A673 (cell line): ENCODE data around the gene ALX4. TPM values are rescaled to one million over a fixed set of nuclear protein-coding genes. Genes with fewer than 3 reads are reported as not detected.

Source experiments
- BruUV-seq: library from RNA; stranded (reverse); fragments of 400-500 nt; replicated peaks from 2 replicates; lab custom pipeline; 2021; lab: Mats Ljungman, UMichigan
- CTCF ChIA-PET: fragments of 300-600 bp; sonication (Branson Sonifier 250); formaldehyde crosslinking; loops from one replicate; lab custom pipeline; 2022; ENCODE audit warnings: antibody characterized with exemption; lab: Charles Lee
- POLR2A ChIA-PET: fragments of 300-600 bp; sonication (Branson Sonifier 250); formaldehyde crosslinking; loops from one replicate; lab custom pipeline; 2022; ENCODE audit warnings: antibody characterized with exemption; ENCODE audit not compliant: low non-redundant PET; lab: Charles Lee
- DNase-seq: peaks from one replicate; pipeline ENCODE4 v3.0.0-alpha.2; 2015; ENCODE audit warnings: low spot score
- H3K27ac ChIP-seq: fragments of 200-600 bp; sonication (generic); 2 replicates; pipeline ENCODE4 v1.5.1; 2016; ENCODE audit warnings: mixed run types, low read depth, mild to moderate bottlenecking, mixed read lengths, antibody characterized with exemption, low read length; ENCODE audit not compliant: poor library complexity, severe bottlenecking
- H3K27me3 ChIP-seq: fragments of 200-600 bp; sonication (generic); replicated peaks from 2 replicates; pipeline ENCODE4 v1.6.1; 2017; ENCODE audit warnings: mixed run types, low read depth, mild to moderate bottlenecking, mixed read lengths, antibody characterized with exemption, low read length; ENCODE audit not compliant: insufficient read depth, poor library complexity
- H3K36me3 ChIP-seq: fragments of 200-600 bp; sonication (generic); 2 replicates; pipeline ENCODE4 v1.6.1; 2016; ENCODE audit warnings: mixed run types, mild to moderate bottlenecking, mixed read lengths, antibody characterized with exemption, low read length; ENCODE audit not compliant: insufficient read depth, poor library complexity, severe bottlenecking
- H3K4me1 ChIP-seq: fragments of 200-600 bp; sonication (generic); 2 replicates; pipeline ENCODE4 v1.6.1; 2017; ENCODE audit warnings: mixed run types, mild to moderate bottlenecking, mixed read lengths, antibody characterized with exemption, low read length; ENCODE audit not compliant: insufficient read depth, poor library complexity, severe bottlenecking
- H3K4me3 ChIP-seq: fragments of 200-600 bp; sonication (generic); 2 replicates; pipeline ENCODE4 v1.5.1; 2016; ENCODE audit warnings: low read depth, mixed run types, mild to moderate bottlenecking, mixed read lengths, low read length; ENCODE audit not compliant: poor library complexity, severe bottlenecking
- H3K9me3 ChIP-seq: fragments of 200-600 bp; sonication (generic); 2 replicates; pipeline ENCODE4 v1.6.1; 2016; ENCODE audit warnings: mixed run types, low read depth, mild to moderate bottlenecking, mixed read lengths, antibody characterized with exemption, low read length; ENCODE audit not compliant: poor library complexity, severe bottlenecking
- EZH2 ChIP-seq: fragments of 200-600 bp; sonication (generic); IDR thresholded peaks from 2 replicates; pipeline ENCODE4 v1.6.1; 2017; ENCODE audit warnings: borderline replicate concordance, low read depth, mild to moderate bottlenecking, mixed read lengths, antibody characterized with exemption, low read length; ENCODE audit not compliant: poor library complexity, severe bottlenecking
- intact Hi-C: fragments of 100-400 bp; cut with micrococcal nuclease; formaldehyde crosslinking; loops from one replicate; pipeline ENCODE4 v1.10.0; 2022; ENCODE audit not compliant: unreplicated experiment
- total RNA-seq: library from RNA; stranded (reverse); gene quantifications from 2 replicates; pipeline ENCODE4 v1.2.3, GENCODE V29; 2021
- TF ChIP-seq, protein P1 (sequence below): fragments of 300-800, 200-600 bp; sonication (generic); conservative IDR thresholded peaks from 2 replicates; pipeline ENCODE4 v1.5.1; 2017; ENCODE audit warnings: low read depth, mild to moderate bottlenecking, antibody characterized with exemption, low read length, moderate library complexity, mixed read lengths

ALX4 gene
- total RNA-seq, 1 experiment from 2014 or later, result 135 TPM

DNA sequence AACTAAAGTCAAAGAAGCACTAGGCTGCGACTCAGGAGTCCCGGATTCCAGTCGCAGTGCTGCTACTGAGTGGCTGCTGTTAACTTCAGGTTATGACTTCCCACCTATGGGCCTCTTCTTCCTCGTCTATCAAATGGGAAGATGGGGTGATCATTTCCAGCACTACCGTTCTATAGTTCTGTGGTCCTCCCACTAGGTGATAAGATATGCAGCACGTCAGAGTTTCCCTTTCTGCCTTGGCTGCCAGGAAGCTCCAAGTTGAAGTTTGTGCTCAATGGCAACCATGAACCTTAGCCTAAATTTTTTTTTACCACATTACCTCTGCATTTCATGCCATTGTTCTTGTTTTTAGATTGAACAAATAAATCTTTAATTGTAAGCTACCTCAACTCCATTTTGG, 38.7 kb downstream of the ALX4 start:
- H3K27me3 ChIP-seq, result no peaks in the 10 kb centered on the region
- no peak overlapping the region for H3K4me3 ChIP-seq
- H3K9me3 ChIP-seq, result no peaks in the 10 kb centered on the region
- POLR2A ChIA-PET, result no interaction called here
- CTCF ChIA-PET, result no interaction called here
- no peak for TF ChIP-seq EZH2
- TF ChIP-seq, protein P1, sequence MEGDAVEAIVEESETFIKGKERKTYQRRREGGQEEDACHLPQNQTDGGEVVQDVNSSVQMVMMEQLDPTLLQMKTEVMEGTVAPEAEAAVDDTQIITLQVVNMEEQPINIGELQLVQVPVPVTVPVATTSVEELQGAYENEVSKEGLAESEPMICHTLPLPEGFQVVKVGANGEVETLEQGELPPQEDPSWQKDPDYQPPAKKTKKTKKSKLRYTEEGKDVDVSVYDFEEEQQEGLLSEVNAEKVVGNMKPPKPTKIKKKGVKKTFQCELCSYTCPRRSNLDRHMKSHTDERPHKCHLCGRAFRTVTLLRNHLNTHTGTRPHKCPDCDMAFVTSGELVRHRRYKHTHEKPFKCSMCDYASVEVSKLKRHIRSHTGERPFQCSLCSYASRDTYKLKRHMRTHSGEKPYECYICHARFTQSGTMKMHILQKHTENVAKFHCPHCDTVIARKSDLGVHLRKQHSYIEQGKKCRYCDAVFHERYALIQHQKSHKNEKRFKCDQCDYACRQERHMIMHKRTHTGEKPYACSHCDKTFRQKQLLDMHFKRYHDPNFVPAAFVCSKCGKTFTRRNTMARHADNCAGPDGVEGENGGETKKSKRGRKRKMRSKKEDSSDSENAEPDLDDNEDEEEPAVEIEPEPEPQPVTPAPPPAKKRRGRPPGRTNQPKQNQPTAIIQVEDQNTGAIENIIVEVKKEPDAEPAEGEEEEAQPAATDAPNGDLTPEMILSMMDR, result no peak
- peak overlapping the region; percentile 31 for H3K27ac ChIP-seq
- H3K4me1 ChIP-seq, result no peaks in the 10 kb centered on the region
- peaks cover 99% of the 10 kb centered on the region for H3K36me3 ChIP-seq
- no peak for DNase-seq
- intact Hi-C loops, result no loop called here
- BruUV-seq, result no TSS peak

GRCh38 chr11:44270403-44271273, 39.3 kb downstream of the ALX4 start:
- CTCF ChIA-PET, result interaction anchor here (1.4 kb wide), 1 partner anchor 137 kb away, joined by 3 read pairs; no protein-coding TSS in a partner anchor
- no TSS peak for BruUV-seq
- no peak for TF ChIP-seq EZH2
- TF ChIP-seq, protein P1, result no peak
- DNase-seq, result no peak
- no peaks in the 10 kb centered on the region for H3K9me3 ChIP-seq
- intact Hi-C loops, result no loop called here
- H3K36me3 ChIP-seq, result peaks cover 99% of the 10 kb centered on the region
- H3K4me3 ChIP-seq, result no peak overlapping the region
- no peaks in the 10 kb centered on the region for H3K4me1 ChIP-seq
- H3K27me3 ChIP-seq, result no peaks in the 10 kb centered on the region
- POLR2A ChIA-PET, result no interaction called here
- H3K27ac ChIP-seq, result peak overlapping the region; percentile 31

DNA sequence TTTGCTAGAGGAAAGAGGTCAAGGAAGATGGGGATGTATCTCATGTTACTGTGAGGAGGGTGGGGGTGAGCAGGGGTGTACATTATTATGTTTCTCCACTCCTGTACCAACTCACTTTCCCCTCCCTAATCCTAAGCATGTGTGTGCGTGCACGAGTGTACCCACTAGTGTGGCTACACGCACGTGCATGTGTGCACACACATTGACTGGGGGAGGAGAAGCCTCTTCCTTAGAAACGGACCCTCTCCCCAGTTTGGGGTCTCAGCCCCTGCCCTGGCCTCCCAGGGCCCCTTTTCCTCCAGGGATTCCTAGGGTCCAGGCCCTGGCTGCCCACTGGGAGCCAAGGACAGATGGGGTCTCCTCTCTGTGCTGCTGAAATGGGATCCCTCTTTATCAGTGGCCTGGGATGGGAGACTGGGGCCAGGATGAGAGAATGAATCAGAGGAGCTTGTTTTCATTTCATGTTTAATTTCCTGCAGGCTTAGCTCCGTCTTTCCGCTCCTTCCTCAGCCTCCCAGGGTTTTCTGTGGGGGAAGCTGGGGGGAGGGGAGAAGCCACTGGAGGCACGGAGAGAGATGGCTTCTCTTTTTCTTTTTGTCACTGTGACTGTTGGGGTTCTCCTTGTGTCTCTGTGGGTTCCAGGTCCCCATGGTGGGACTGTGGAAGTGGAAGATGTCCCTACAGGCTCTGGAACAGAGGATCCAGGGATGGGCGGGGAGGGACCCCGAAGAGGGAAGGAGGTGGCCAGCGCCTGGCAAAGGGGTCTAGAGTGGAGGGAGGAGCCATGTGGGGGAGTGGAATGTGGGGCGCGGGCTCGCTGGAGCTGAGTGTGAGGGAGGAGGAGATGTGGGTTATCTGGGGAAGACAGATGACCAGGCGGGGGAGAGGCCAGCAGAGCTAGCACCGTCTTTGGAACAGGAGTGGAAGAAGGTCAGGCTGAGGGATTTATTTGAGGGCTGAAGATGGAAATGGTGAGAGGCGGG, 40.3 kb downstream of the ALX4 start:
- intact Hi-C loops, result no loop called here
- no peak for DNase-seq
- H3K36me3 ChIP-seq, result peaks cover 99% of the 10 kb centered on the region
- no peak overlapping the region for H3K4me3 ChIP-seq
- CTCF ChIA-PET, result interaction anchor here (1.4 kb wide), 1 partner anchor 136 kb away, joined by 3 read pairs; no protein-coding TSS in a partner anchor
- POLR2A ChIA-PET, result interaction anchor here (0.6 kb wide), 1 partner anchor 52 kb away, joined by 3 read pairs; no protein-coding TSS in a partner anchor
- no peaks in the 10 kb centered on the region for H3K27me3 ChIP-seq
- TF ChIP-seq, protein P1, result no peak
- no peak for TF ChIP-seq EZH2
- H3K9me3 ChIP-seq, result no peaks in the 10 kb centered on the region
- BruUV-seq, result no TSS peak
- H3K27ac ChIP-seq, result peak overlapping the region; percentile 31
- no peaks in the 10 kb centered on the region for H3K4me1 ChIP-seq
